ENCODE measurements around the gene SCNN1G.

DNA sequence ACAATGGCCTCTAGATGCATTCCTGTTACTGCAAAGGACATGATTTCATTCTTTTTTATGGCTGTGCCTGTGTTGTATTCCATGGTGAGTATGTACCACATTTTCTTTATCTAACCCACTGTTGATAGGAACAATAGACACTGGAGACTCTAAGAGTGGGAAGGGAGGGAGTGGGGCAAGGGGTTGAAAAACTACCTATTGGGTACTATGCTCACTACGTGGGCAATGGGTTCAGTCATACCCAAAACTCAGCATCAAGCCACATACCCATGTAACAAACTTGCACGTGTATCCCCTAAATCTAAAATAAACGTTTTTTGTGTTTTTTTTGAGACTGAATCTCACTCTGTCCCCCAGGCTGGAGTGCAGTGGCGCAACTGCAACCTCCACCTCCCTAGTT is 72.5 kb downstream of the SCNN1G start:
- no peak for TF ChIP-seq BHLHE40 (IDR thresholded peaks at IDR 0.05; ENCODE audit: low read depth, low read length)
- TF ChIP-seq, protein P1, sequence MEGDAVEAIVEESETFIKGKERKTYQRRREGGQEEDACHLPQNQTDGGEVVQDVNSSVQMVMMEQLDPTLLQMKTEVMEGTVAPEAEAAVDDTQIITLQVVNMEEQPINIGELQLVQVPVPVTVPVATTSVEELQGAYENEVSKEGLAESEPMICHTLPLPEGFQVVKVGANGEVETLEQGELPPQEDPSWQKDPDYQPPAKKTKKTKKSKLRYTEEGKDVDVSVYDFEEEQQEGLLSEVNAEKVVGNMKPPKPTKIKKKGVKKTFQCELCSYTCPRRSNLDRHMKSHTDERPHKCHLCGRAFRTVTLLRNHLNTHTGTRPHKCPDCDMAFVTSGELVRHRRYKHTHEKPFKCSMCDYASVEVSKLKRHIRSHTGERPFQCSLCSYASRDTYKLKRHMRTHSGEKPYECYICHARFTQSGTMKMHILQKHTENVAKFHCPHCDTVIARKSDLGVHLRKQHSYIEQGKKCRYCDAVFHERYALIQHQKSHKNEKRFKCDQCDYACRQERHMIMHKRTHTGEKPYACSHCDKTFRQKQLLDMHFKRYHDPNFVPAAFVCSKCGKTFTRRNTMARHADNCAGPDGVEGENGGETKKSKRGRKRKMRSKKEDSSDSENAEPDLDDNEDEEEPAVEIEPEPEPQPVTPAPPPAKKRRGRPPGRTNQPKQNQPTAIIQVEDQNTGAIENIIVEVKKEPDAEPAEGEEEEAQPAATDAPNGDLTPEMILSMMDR (IDR thresholded peaks at IDR 0.05), result no peak
- no peak for TF ChIP-seq PHF8 (IDR thresholded peaks at IDR 0.05; ENCODE audit: borderline replicate concordance, low read depth)
- TF ChIP-seq, protein P2, sequence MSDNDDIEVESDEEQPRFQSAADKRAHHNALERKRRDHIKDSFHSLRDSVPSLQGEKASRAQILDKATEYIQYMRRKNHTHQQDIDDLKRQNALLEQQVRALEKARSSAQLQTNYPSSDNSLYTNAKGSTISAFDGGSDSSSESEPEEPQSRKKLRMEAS (IDR thresholded peaks at IDR 0.05), result no peak
- TF ChIP-seq CHD2 (IDR thresholded peaks at IDR 0.05; ENCODE audit: low read length, partially characterized antibody), result no peak
- TF ChIP-seq MAFK (IDR thresholded peaks at IDR 0.05; ENCODE audit: partially characterized antibody), result no peak
- TF ChIP-seq NR3C1 (IDR thresholded peaks at IDR 0.05), result no peak
- TF ChIP-seq CEBPB (IDR thresholded peaks at IDR 0.05), result no peak
- no peak for TF ChIP-seq JUNB (IDR thresholded peaks at IDR 0.05)
- no peak for TF ChIP-seq POLR2A (IDR thresholded peaks at IDR 0.05; ENCODE audit: low read length)
- TF ChIP-seq RCOR1 (IDR thresholded peaks at IDR 0.05; ENCODE audit: low read depth, low read length), result no peak
- TF ChIP-seq, protein P3, sequence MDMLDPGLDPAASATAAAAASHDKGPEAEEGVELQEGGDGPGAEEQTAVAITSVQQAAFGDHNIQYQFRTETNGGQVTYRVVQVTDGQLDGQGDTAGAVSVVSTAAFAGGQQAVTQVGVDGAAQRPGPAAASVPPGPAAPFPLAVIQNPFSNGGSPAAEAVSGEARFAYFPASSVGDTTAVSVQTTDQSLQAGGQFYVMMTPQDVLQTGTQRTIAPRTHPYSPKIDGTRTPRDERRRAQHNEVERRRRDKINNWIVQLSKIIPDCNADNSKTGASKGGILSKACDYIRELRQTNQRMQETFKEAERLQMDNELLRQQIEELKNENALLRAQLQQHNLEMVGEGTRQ (IDR thresholded peaks at IDR 0.05), result no peak
- TF ChIP-seq EP300 (IDR thresholded peaks at IDR 0.05), result no peak
